HepG2 (cell line): ENCODE results near the gene GMPPA. TPM values are rescaled to one million over a fixed set of nuclear protein-coding genes. Genes with fewer than 3 reads are reported as not detected.
A peak's percentile ranks its signal among the peaks of the same experiment; 100 is the strongest.

Experiments used
- ATF5 ChIP-seq: sonication (generic); formaldehyde crosslinking; IDR thresholded peaks from 2 replicates; pipeline ENCODE4 v1.4.0; 2020; ENCODE audit warnings: mild to moderate bottlenecking, low read depth, missing genetic modification reagents
- BRF2 ChIP-seq: sonication (generic); formaldehyde crosslinking; IDR thresholded peaks from 2 replicates; pipeline ENCODE4 v1.8.1; 2022; ENCODE audit warnings: mild to moderate bottlenecking, missing genetic modification reagents
- CC2D1A ChIP-seq: sonication (generic); formaldehyde crosslinking; IDR thresholded peaks from 2 replicates; pipeline ENCODE4 v1.8.1; 2023; ENCODE audit warnings: mild to moderate bottlenecking, missing genetic modification reagents
- HDAC6 ChIP-seq: fragments of 200-600 bp; sonication (generic); IDR thresholded peaks from 2 replicates; pipeline ENCODE4 v1.7.0; 2017; ENCODE audit warnings: mild to moderate bottlenecking, antibody characterized with exemption, low read length, low read depth
- NFATC3 ChIP-seq: sonication (generic); formaldehyde crosslinking; IDR thresholded peaks from 2 replicates; pipeline ENCODE4 v1.5.1; 2020; ENCODE audit warnings: mild to moderate bottlenecking, missing genetic modification reagents
- POLR2AphosphoS5 ChIP-seq: IDR thresholded peaks from 2 replicates; pipeline ENCODE4 v1.6.1; 2012; ENCODE audit warnings: low read depth, low read length
- RERE ChIP-seq: IDR thresholded peaks from 2 replicates; pipeline ENCODE4 v1.6.1; 2016; ENCODE audit warnings: low read depth, missing genetic modification reagents, missing compliant biosample characterization
- TCF7L2 ChIP-seq: IDR thresholded peaks from 2 replicates; pipeline ENCODE4 v1.6.1; 2011; ENCODE audit warnings: mild to moderate bottlenecking, low read depth, low read length, moderate library complexity
- ZNF576 ChIP-seq: sonication (generic); formaldehyde crosslinking; IDR thresholded peaks from 2 replicates; pipeline ENCODE4 v1.4.0; 2020; ENCODE audit warnings: mild to moderate bottlenecking, missing genetic modification reagents
- ZZZ3 ChIP-seq: sonication (generic); formaldehyde crosslinking; IDR thresholded peaks from 2 replicates; pipeline ENCODE4 v1.4.0; 2020; ENCODE audit warnings: missing genetic modification reagents, mild to moderate bottlenecking, borderline replicate concordance
- polyA plus RNA-seq, 8 experiments: library from polyadenylated mRNA; depleted of rRNA in 3 of 8; stranded (reverse) in 7 of 8; unstranded in 1 of 8; fragments of >200 nt; fragmentation: Illumina TruSeq in 4 of 8; extraction: Trizol in 4 of 8; gene quantifications; 2 replicates each; pipeline versions ENCODE4 v1.2.1 to v1.2.3, GENCODE V29; 2011 to 2016; ENCODE audit warnings: low read depth in 4 of 8, missing spikeins in 1 of 8, mixed read lengths in 1 of 8; ENCODE audit not compliant: insufficient read depth in 1 of 8
- total RNA-seq, 5 experiments: library from RNA; depleted of rRNA; stranded (reverse); fragments of >200 nt; fragmentation: Illumina TruSeq; extraction: Trizol; gene quantifications; 2 replicates each; pipeline ENCODE4 v1.2.3, GENCODE V29; 2016; ENCODE audit warnings: low read depth in 1 of 5
- TF ChIP-seq, protein P1 (sequence below): sonication (generic); formaldehyde crosslinking; IDR thresholded peaks from 2 replicates; pipeline ENCODE4 v1.4.0; 2020; ENCODE audit warnings: missing genetic modification reagents, mild to moderate bottlenecking, borderline replicate concordance
- TF ChIP-seq, protein P2 (sequence below): sonication (generic); formaldehyde crosslinking; IDR thresholded peaks from 2 replicates; pipeline ENCODE4 v1.4.0; 2020; ENCODE audit warnings: missing genetic modification reagents

GMPPA gene
- total and polyA plus RNA-seq, 2 of the 13 experiments (the other 11 are each of a cell fraction or from before 2014, with no cell fraction given), result 81.1 to 106 TPM

DNA sequence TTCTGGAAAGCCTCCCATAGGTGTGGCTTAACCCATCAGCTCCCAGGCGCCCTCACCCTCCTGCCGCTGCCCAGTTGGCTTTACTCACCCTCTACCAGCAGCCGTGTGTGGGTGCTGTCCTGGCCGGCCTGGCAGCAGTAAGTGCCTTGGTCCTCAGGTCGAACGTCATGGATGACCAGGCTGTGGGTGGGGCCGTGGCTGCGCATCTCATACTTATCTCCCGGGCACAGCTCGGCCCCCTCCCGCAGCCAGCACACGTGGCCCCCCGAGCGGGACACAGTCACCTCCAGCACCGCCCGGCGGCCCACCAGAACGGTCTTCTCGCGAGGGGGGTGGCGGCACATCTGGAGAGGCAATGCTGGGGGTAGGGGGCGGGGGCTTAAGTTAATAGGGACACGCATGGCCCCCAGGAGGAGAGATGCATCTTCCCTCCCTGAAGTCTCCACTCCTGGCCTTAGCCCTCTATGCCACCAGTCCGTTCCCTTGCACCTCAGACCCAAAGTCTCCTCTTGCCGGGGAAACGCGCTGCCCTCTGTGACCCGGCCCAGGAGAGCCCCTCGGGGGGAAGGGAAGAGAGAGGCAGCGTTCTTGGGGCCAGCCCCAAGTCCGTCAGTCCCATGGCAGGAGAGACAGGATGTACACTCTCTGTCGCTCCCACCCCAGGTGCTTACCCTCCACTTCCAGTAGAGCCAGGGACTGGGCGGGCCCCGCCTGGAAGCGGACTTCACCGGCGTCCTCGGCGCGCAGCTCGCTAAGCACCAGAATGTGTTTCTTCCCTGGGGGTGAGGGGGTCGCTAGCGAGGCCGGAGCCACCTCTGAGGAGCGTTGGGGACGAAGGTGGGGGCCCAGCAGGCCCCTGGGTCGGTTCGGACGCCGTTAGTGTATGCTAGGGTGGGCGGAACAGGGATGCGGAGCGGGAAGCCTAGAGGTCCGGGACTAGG, 53.0 kb downstream of the GMPPA start (continued):
- no peak for TF ChIP-seq RERE (CRISPR knock-in tag)
- no peak for TF ChIP-seq HDAC6
- TF ChIP-seq, protein P1, sequence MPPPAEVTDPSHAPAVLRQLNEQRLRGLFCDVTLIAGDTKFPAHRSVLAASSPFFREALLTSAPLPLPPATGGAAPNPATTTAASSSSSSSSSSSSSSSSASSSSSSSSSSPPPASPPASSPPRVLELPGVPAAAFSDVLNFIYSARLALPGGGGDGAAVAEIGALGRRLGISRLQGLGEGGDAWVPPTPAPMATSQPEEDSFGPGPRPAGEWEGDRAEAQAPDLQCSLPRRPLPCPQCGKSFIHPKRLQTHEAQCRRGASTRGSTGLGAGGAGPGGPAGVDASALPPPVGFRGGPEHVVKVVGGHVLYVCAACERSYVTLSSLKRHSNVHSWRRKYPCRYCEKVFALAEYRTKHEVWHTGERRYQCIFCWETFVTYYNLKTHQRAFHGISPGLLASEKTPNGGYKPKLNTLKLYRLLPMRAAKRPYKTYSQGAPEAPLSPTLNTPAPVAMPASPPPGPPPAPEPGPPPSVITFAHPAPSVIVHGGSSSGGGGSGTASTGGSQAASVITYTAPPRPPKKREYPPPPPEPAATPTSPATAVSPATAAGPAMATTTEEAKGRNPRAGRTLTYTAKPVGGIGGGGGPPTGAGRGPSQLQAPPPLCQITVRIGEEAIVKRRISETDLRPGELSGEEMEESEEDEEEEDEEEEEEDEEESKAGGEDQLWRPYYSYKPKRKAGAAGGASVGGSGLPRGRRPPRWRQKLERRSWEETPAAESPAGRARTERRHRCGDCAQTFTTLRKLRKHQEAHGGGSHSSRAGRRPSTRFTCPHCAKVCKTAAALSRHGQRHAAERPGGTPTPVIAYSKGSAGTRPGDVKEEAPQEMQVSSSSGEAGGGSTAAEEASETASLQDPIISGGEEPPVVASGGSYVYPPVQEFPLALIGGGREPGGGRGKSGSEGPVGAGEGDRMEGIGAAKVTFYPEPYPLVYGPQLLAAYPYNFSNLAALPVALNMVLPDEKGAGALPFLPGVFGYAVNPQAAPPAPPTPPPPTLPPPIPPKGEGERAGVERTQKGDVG (CRISPR knock-in tag), result peak; percentile 17; the same call in 1 of the 2 replicates
- TF ChIP-seq, protein P2, sequence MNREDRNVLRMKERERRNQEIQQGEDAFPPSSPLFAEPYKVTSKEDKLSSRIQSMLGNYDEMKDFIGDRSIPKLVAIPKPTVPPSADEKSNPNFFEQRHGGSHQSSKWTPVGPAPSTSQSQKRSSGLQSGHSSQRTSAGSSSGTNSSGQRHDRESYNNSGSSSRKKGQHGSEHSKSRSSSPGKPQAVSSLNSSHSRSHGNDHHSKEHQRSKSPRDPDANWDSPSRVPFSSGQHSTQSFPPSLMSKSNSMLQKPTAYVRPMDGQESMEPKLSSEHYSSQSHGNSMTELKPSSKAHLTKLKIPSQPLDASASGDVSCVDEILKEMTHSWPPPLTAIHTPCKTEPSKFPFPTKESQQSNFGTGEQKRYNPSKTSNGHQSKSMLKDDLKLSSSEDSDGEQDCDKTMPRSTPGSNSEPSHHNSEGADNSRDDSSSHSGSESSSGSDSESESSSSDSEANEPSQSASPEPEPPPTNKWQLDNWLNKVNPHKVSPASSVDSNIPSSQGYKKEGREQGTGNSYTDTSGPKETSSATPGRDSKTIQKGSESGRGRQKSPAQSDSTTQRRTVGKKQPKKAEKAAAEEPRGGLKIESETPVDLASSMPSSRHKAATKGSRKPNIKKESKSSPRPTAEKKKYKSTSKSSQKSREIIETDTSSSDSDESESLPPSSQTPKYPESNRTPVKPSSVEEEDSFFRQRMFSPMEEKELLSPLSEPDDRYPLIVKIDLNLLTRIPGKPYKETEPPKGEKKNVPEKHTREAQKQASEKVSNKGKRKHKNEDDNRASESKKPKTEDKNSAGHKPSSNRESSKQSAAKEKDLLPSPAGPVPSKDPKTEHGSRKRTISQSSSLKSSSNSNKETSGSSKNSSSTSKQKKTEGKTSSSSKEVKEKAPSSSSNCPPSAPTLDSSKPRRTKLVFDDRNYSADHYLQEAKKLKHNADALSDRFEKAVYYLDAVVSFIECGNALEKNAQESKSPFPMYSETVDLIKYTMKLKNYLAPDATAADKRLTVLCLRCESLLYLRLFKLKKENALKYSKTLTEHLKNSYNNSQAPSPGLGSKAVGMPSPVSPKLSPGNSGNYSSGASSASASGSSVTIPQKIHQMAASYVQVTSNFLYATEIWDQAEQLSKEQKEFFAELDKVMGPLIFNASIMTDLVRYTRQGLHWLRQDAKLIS (CRISPR knock-in tag), result no peak
- TF ChIP-seq ZZZ3 (CRISPR knock-in tag), result no peak
- TF ChIP-seq BRF2, result no peak
- TF ChIP-seq ZNF576, result 0 out of 2 replicates have a peak, but pooled peaks have one; percentile 12
- TF ChIP-seq CC2D1A, result no peak
- 0 out of 2 replicates have a peak, but pooled peaks have one; percentile 5 for TF ChIP-seq ATF5
- no peak for TF ChIP-seq TCF7L2
- TF ChIP-seq NFATC3 (CRISPR knock-in tag), result peak; percentile 86; the same call in 1 of the 2 replicates
- TF ChIP-seq POLR2AphosphoS5, result peak; percentile 76
